IMR-90 (cell line): ENCODE measurements around the gene ARAP2. TPM values are rescaled to one million over a fixed set of nuclear protein-coding genes. Genes with fewer than 3 reads are reported as not detected.

Source experiments
- ATAC-seq: fragments of 200-7000 bp; cut with Tn5 transposase; 2 replicates; pipeline ENCODE4 v1.9.1; 2020; ENCODE audit warnings: low read depth, mild to moderate bottlenecking, moderate library complexity
- BruUV-seq: library from RNA; stranded (reverse); fragments of 400-500 nt; replicated peaks from 2 replicates; lab custom pipeline; 2021; lab: Mats Ljungman, UMichigan
- CTCF ChIA-PET: fragments of 300-600 bp; formaldehyde crosslinking; extraction: SDS; loops from one replicate; lab custom pipeline; 2021; ENCODE audit warnings: antibody characterized with exemption; lab: Yijun Ruan, JAX
- POLR2A ChIA-PET: fragments of 300-600 bp; sonication (Branson Sonifier 250); formaldehyde crosslinking; loops from one replicate; lab custom pipeline; 2022; ENCODE audit warnings: antibody characterized with exemption; ENCODE audit not compliant: unreplicated experiment; lab: Charles Lee
- DNase-seq: peaks from one replicate; pipeline ENCODE4 v3.0.0; 2013
- H2AFZ ChIP-seq: replicated peaks from 2 replicates; pipeline ENCODE3; 2013; ENCODE audit warnings: low read length, mild to moderate bottlenecking; ENCODE audit not compliant: poor library complexity
- H2AK5ac ChIP-seq: 2 replicates; pipeline ENCODE4 v1.6.1; 2013; ENCODE audit warnings: low read depth, low read length, inconsistent platforms
- H2AK9ac ChIP-seq: replicated peaks from 2 replicates; pipeline ENCODE3; 2013; ENCODE audit warnings: mild to moderate bottlenecking, low read depth, low read length, moderate library complexity; ENCODE audit not compliant: poor library complexity
- H2BK120ac ChIP-seq: 2 replicates; pipeline ENCODE4 v1.6.1; 2013; ENCODE audit warnings: low read depth, low read length, inconsistent platforms
- H2BK15ac ChIP-seq: 3 replicates; pipeline ENCODE4 v1.6.1; 2013; ENCODE audit warnings: low read depth, low read length, inconsistent platforms
- H2BK20ac ChIP-seq: 2 replicates; pipeline ENCODE4 v1.6.1; 2013; ENCODE audit warnings: low read depth, mild to moderate bottlenecking, inconsistent platforms, low read length, moderate library complexity
- H2BK5ac ChIP-seq: 2 replicates; pipeline ENCODE4 v1.6.1; 2013; ENCODE audit warnings: mild to moderate bottlenecking, low read depth, low read length, inconsistent platforms; ENCODE audit not compliant: poor library complexity, severe bottlenecking
- H3K14ac ChIP-seq: replicated peaks from 2 replicates; pipeline ENCODE4 v1.6.1; 2013; ENCODE audit warnings: low read depth, low read length, inconsistent platforms
- H3K18ac ChIP-seq: 2 replicates; pipeline ENCODE4 v1.6.1; 2013; ENCODE audit warnings: low read depth, low read length, control low read depth
- H3K23ac ChIP-seq: 2 replicates; pipeline ENCODE4 v1.6.1; 2013; ENCODE audit warnings: low read depth, low read length, inconsistent platforms
- H3K27ac ChIP-seq: 2 replicates; pipeline ENCODE4 v1.5.1; 2013; ENCODE audit warnings: mild to moderate bottlenecking, control low read depth, low read length; ENCODE audit not compliant: insufficient read depth
- H3K27me3 ChIP-seq: 2 replicates; pipeline ENCODE4 v1.6.1; 2013; ENCODE audit warnings: low read length; ENCODE audit not compliant: control insufficient read depth, insufficient read depth
- H3K36me3 ChIP-seq: 2 replicates; pipeline ENCODE4 v1.6.1; 2013; ENCODE audit warnings: low read length, mixed read lengths; ENCODE audit not compliant: control insufficient read depth, insufficient read depth
- H3K4ac ChIP-seq: 2 replicates; pipeline ENCODE4 v1.6.1; 2013; ENCODE audit warnings: low read depth, low read length, inconsistent platforms
- H3K4me1 ChIP-seq: 2 replicates; pipeline ENCODE4 v1.6.1; 2013; ENCODE audit warnings: low read length, mixed read lengths; ENCODE audit not compliant: control insufficient read depth, insufficient read depth
- H3K4me2 ChIP-seq: 2 replicates; pipeline ENCODE4 v1.6.1; 2013; ENCODE audit warnings: low read depth, mild to moderate bottlenecking, control low read depth, low read length, moderate library complexity
- H3K4me3 ChIP-seq: 2 replicates; pipeline ENCODE4 v1.5.1; 2013; ENCODE audit warnings: low read depth, mild to moderate bottlenecking, control low read depth, low read length, moderate library complexity; ENCODE audit not compliant: insufficient read depth
- H3K56ac ChIP-seq: 2 replicates; pipeline ENCODE4 v1.6.1; 2013; ENCODE audit warnings: low read length, inconsistent platforms; ENCODE audit not compliant: insufficient read depth; ENCODE audit errors: extremely low read depth
- H3K79me1 ChIP-seq, 2 experiments: 2 replicates each; pipeline ENCODE4 v1.6.1; 2013; ENCODE audit warnings: low read length in 2 of 2, inconsistent platforms in 1 of 2, low read depth in 1 of 2
- H3K9ac ChIP-seq: 2 replicates; pipeline ENCODE4 v1.6.1; 2013; ENCODE audit warnings: low read depth, low read length, control low read depth
- H3K9me1 ChIP-seq: 2 replicates; pipeline ENCODE4 v1.6.1; 2013; ENCODE audit warnings: low read length, inconsistent platforms; ENCODE audit not compliant: insufficient read depth
- H3K9me3 ChIP-seq: 2 replicates; pipeline ENCODE4 v1.6.1; 2013; ENCODE audit warnings: low read length; ENCODE audit not compliant: control insufficient read depth, insufficient read depth
- H4K20me1 ChIP-seq: 2 replicates; pipeline ENCODE4 v1.6.1; 2013; ENCODE audit warnings: low read length, inconsistent platforms; ENCODE audit not compliant: insufficient read depth
- H4K5ac ChIP-seq: 2 replicates; pipeline ENCODE4 v1.6.1; 2013; ENCODE audit warnings: mild to moderate bottlenecking, low read depth, low read length, control low read depth
- H4K8ac ChIP-seq, 2 experiments: 2 replicates each; pipeline ENCODE4 v1.6.1; 2013; ENCODE audit warnings: low read depth in 2 of 2, low read length in 2 of 2, control low read depth in 1 of 2, inconsistent platforms in 1 of 2
- H4K91ac ChIP-seq: 2 replicates; pipeline ENCODE4 v1.6.1; 2013; ENCODE audit warnings: low read depth, low read length, inconsistent platforms; ENCODE audit not compliant: insufficient read depth
- BHLHE40 ChIP-seq: fragments of 150-350 bp; IDR thresholded peaks from 2 replicates; pipeline ENCODE4 v1.6.1; 2016; ENCODE audit warnings: mild to moderate bottlenecking, low read depth, low read length
- CHD1 ChIP-seq: IDR thresholded peaks from 2 replicates; pipeline ENCODE4 v1.6.1; 2012; ENCODE audit warnings: low read depth, low read length, improper control_type of control experiment
- CTCF ChIP-seq: conservative IDR thresholded peaks from 2 replicates; pipeline ENCODE4 v1.5.1; 2012; ENCODE audit warnings: mild to moderate bottlenecking, low read depth, low read length, improper control_type of control experiment
- MAZ ChIP-seq: IDR thresholded peaks from 2 replicates; pipeline ENCODE4 v1.6.1; 2012; ENCODE audit warnings: low read depth, mild to moderate bottlenecking, low read length, improper control_type of control experiment, moderate library complexity, borderline replicate concordance
- MXI1 ChIP-seq: IDR thresholded peaks from 2 replicates; pipeline ENCODE4 v1.6.1; 2012; ENCODE audit warnings: low read depth, mild to moderate bottlenecking, low read length, moderate library complexity, borderline replicate concordance
- NFE2L2 ChIP-seq: fragments of 150-350 bp; IDR thresholded peaks from 2 replicates; pipeline ENCODE4 v1.6.1; 2016; ENCODE audit warnings: low read depth, mild to moderate bottlenecking, low read length
- POLR2A ChIP-seq: IDR thresholded peaks from 2 replicates; pipeline ENCODE4 v1.6.1; 2012; ENCODE audit warnings: mild to moderate bottlenecking, low read depth, low read length
- RAD21 ChIP-seq: IDR thresholded peaks from 2 replicates; pipeline ENCODE4 v1.6.1; 2012; ENCODE audit warnings: low read length, improper control_type of control experiment
- RCOR1 ChIP-seq: IDR thresholded peaks from 2 replicates; pipeline ENCODE4 v1.6.1; 2012; ENCODE audit warnings: mild to moderate bottlenecking, low read length, improper control_type of control experiment; ENCODE audit not compliant: insufficient replicate concordance
- RFX5 ChIP-seq: IDR thresholded peaks from 2 replicates; pipeline ENCODE4 v1.8.0; 2012; ENCODE audit warnings: low read depth, mild to moderate bottlenecking, low read length, moderate library complexity
- SMC3 ChIP-seq: fragments of 150-350 bp; IDR thresholded peaks from 2 replicates; pipeline ENCODE4 v1.6.1; 2016; ENCODE audit warnings: low read depth, mild to moderate bottlenecking, antibody characterized with exemption, low read length, moderate library complexity
- USF2 ChIP-seq: fragments of 150-350 bp; IDR thresholded peaks from 2 replicates; pipeline ENCODE4 v1.6.1; 2017; ENCODE audit warnings: mild to moderate bottlenecking, antibody characterized with exemption, low read length, low read depth
- WGBS, 2 experiments: methylation state at CpG; one replicate each; pipeline versions ENCODE4 v1.1.5 to v1.1.7; 2013; ENCODE audit warnings: missing lambda C conversion rate in 2 of 2; ENCODE audit not compliant: insufficient read length in 1 of 2; ENCODE audit errors: extremely low coverage in 2 of 2; 5-methylcytosine and 5-hydroxymethylcytosine counted together
- dilution Hi-C: fragments of 300-500 bp; cut with HindIII; formaldehyde crosslinking; loops from one replicate; pipeline ENCODE4 v1.14.3; 2018; ENCODE audit warnings: low sequenced_read_pairs; ENCODE audit not compliant: unreplicated experiment
- in situ Hi-C: fragments of 300-500 bp; cut with MboI; formaldehyde crosslinking; loops from 3 replicates; pipeline ENCODE4 v1.14.3; 2019; ENCODE audit warnings: low sequenced_read_pairs, inconsistent platforms, mixed read lengths
- intact Hi-C: fragments of 100-400 bp; cut with micrococcal nuclease; formaldehyde crosslinking; loops from 2 replicates; pipeline ENCODE4 v1.10.0; 2022
- polyA plus RNA-seq, 3 experiments: library from polyadenylated mRNA; depleted of rRNA; stranded (reverse); fragments of >200 nt; gene quantifications; 2 replicates each; pipeline ENCODE4 v1.2.3, GENCODE V29; 2012; ENCODE audit warnings: low replicate concordance in 1 of 3
- total RNA-seq: library from RNA; depleted of rRNA; stranded (reverse); fragments of >200 nt; gene quantifications from 2 replicates; pipeline ENCODE4 v1.2.3, GENCODE V29; 2012
- TF ChIP-seq, protein P1 (sequence below): fragments of 150-350 bp; IDR thresholded peaks from 2 replicates; pipeline ENCODE4 v1.6.1; 2016; ENCODE audit warnings: low read depth, mild to moderate bottlenecking, low read length, moderate library complexity, borderline replicate concordance

The ARAP2 gene
- total and polyA plus RNA-seq, 2 of the 4 experiments (the other 2 are of a cell fraction): 0.32 to 1.8 TPM

DNA sequence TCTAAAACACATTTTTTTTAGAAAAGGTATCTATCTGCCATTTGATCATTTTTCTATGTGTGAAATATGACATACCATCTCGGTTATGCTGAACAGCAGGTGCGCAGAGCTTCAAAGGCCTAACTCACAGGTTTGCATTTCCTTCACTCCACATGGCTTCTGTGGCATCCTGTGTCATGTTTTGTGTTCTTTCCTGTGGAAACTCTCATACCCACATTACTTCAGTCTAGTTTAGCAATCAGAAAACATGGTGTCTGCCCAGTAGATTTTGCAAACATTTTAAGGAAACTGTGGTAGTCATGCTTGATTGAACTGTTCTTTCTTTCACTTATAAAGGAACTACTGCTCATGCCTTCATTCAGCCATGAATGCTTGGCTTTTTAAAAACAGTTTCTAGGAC, 11.3 kb upstream of the ARAP2 start:
- H3K27ac ChIP-seq: no peak overlapping the region
- H3K9me1 ChIP-seq: no peaks in the 10 kb centered on the region
- intact Hi-C loops: no loop called here
- H2BK120ac ChIP-seq: no peak overlapping the region
- H2AK9ac ChIP-seq: no peak overlapping the region
- WGBS, 2 experiments: no CpG with 5 or more reads among the region's 2 CpGs
- TF ChIP-seq RFX5 (no peak), CHD1 (no peak), RAD21 (no peak), MAZ (no peak), NFE2L2 (no peak), RCOR1 (no peak), SMC3 (no peak), USF2 (no peak), POLR2A (no peak), MXI1 (no peak), CTCF (no peak), BHLHE40 (no peak)
- TF ChIP-seq, protein P1, sequence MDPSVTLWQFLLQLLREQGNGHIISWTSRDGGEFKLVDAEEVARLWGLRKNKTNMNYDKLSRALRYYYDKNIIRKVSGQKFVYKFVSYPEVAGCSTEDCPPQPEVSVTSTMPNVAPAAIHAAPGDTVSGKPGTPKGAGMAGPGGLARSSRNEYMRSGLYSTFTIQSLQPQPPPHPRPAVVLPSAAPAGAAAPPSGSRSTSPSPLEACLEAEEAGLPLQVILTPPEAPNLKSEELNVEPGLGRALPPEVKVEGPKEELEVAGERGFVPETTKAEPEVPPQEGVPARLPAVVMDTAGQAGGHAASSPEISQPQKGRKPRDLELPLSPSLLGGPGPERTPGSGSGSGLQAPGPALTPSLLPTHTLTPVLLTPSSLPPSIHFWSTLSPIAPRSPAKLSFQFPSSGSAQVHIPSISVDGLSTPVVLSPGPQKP: no peak
- H3K27me3 ChIP-seq: no peaks in the 10 kb centered on the region
- no peak overlapping the region for H4K8ac ChIP-seq
- no peak overlapping the region for H3K23ac ChIP-seq
- H3K36me3 ChIP-seq: no peaks in the 10 kb centered on the region
- ATAC-seq: no peak
- in situ Hi-C loops: no loop called here
- H3K4me1 ChIP-seq: no peaks in the 10 kb centered on the region
- no peak overlapping the region for H3K18ac ChIP-seq
- dilution Hi-C loops: no loop called here
- no peak overlapping the region for H3K4me3 ChIP-seq
- ChIA-PET POLR2A (no interaction called here), CTCF (no interaction called here)
- no peak for DNase-seq
- H2BK20ac ChIP-seq: no peak overlapping the region
- no peak overlapping the region for H3K56ac ChIP-seq
- no peaks in the 10 kb centered on the region for H3K9me3 ChIP-seq
- BruUV-seq: no TSS peak
- H3K4me2 ChIP-seq: no peak overlapping the region
- no peak overlapping the region for H4K91ac ChIP-seq
- H4K20me1 ChIP-seq: no peaks in the 10 kb centered on the region
- no peak overlapping the region for H3K14ac ChIP-seq
- no peak overlapping the region for H2AFZ ChIP-seq
- no peak overlapping the region for H2BK15ac ChIP-seq
- H4K5ac ChIP-seq: no peak overlapping the region
- no peaks in the 10 kb centered on the region for H3K79me1 ChIP-seq
- no peak overlapping the region for H2AK5ac ChIP-seq
- no peak overlapping the region for H2BK5ac ChIP-seq
- H3K9ac ChIP-seq: no peak overlapping the region
- H3K4ac ChIP-seq: no peak overlapping the region
